Esophagus squamous epithelium (tissue), 5 donors: ENCODE measurements around the gene ATP6V1D. TPM values are rescaled to one million over a fixed set of nuclear protein-coding genes. Genes with fewer than 3 reads are reported as not detected.

ENCODE experiments used
- DNase-seq: peaks from one replicate; lab custom pipeline; 2025; lab: John Stamatoyannopoulos, UW
- H3K27ac ChIP-seq, 4 donors: fragments of 200-600 bp; sonication (generic); one replicate each; pipeline ENCODE4 v1.5.1; 2016 to 2019; ENCODE audit warnings: mild to moderate bottlenecking in 1 of 4
- H3K27me3 ChIP-seq, 4 donors: fragments of 200-600 bp; sonication (generic); 1 replicate in 3 of 4; 2 replicates in 1 of 4; pipeline versions ENCODE4 v1.5.1 to v1.6.0; 2017 to 2021; ENCODE audit warnings: antibody characterized with exemption in 1 of 4
- H3K36me3 ChIP-seq, 3 donors: fragments of 200-600 bp; sonication (generic); one replicate each; pipeline ENCODE4 v1.5.1; 2016 to 2019
- H3K4me1 ChIP-seq, 3 donors: fragments of 200-600 bp; sonication (generic); one replicate each; pipeline ENCODE4 v1.5.1; 2017 to 2019
- H3K4me3 ChIP-seq, 4 donors: fragments of 200-600 bp; sonication (generic); 1 replicate in 3 of 4; 2 replicates in 1 of 4; pipeline ENCODE4 v1.5.1; 2016 to 2019; ENCODE audit warnings: mild to moderate bottlenecking in 2 of 4, moderate library complexity in 1 of 4
- H3K9me3 ChIP-seq, 3 donors: fragments of 200-600 bp; sonication (generic); one replicate each; pipeline ENCODE4 v1.5.1; 2016 to 2019
- CTCF ChIP-seq, 6 experiments: fragments of 450-650 bp in 4 of 6; fragments of 200-600 bp in 2 of 6; sonication (generic) in 2 of 6; IDR thresholded peaks; one replicate each; pipeline ENCODE4 v1.5.1; 2016 to 2019; ENCODE audit warnings: antibody characterized with exemption in 6 of 6, mild to moderate bottlenecking in 4 of 6, moderate library complexity in 4 of 6
- POLR2A ChIP-seq, 4 donors: fragments of 450-650 bp; IDR thresholded peaks; one replicate each; pipeline ENCODE4 v1.6.1; 2017; ENCODE audit warnings: antibody characterized with exemption in 4 of 4, mild to moderate bottlenecking in 4 of 4, moderate library complexity in 3 of 4
- WGBS, 2 donors: methylation state at CpG; one replicate each; pipeline ENCODE4 v1.1.5; 2018; 5-methylcytosine and 5-hydroxymethylcytosine counted together
- intact Hi-C: fragments of 100-400 bp; cut with DNase I; formaldehyde crosslinking; loops from one replicate; pipeline ENCODE4 v1.15.0; 2022
- total RNA-seq, 4 donors: library from RNA; depleted of rRNA; stranded (reverse); fragments of >200 nt; gene quantifications; one replicate each; pipeline ENCODE4 v1.1.0, GENCODE V29; 2016
- donor health status: DM: yes; HTN: yes; CAD: no.

ATP6V1D gene
- total RNA-seq, 4 donors from 2014 or later, result 110 to 142 (median 129) TPM

GRCh38 chr14:67357969-67358354 lies 1.6 kb downstream of the ATP6V1D start:
- no peak for DNase-seq
- intact Hi-C loops, result no loop called here
- 47 to 53% methylated on average over 9 of the region's 9 CpGs for WGBS, 2 donors
- TF ChIP-seq POLR2A (IDR thresholded peaks at IDR 0.05) (no peak), CTCF (IDR thresholded peaks at IDR 0.05) (no peak)
- Histone ChIP-seq H3K27ac (peak overlapping the region in 2 of 4 donors; percentile 9 to 34), H3K4me1 (peaks cover 5 to 65% (median 47%) of the 10 kb centered on the region in 3 donors), H3K36me3 (peaks cover 0 to 14% (median 0%) of the 10 kb centered on the region in 3 donors), H3K9me3 (no peaks in the 10 kb centered on the region), H3K27me3 (no peaks in the 10 kb centered on the region), H3K4me3 (peak overlapping the region; percentile 84 to 92 (median 87))

- H3K36me3 ChIP-seq, result peaks cover 0 to 14% (median 0%) of the 10 kb centered on the region in 3 donors
- H3K4me1 ChIP-seq, result peaks cover 5 to 59% (median 42%) of the 10 kb centered on the region in 3 donors
- peak overlapping the region in 3 of 4 donors; percentile 84 to 90 (median 84) for H3K4me3 ChIP-seq
- WGBS, 2 donors, result 39 to 54% methylated on average over 4 of the region's 4 CpGs
- H3K9me3 ChIP-seq, result no peaks in the 10 kb centered on the region
- DNase-seq, result no peak
- peak overlapping the region in 2 of 4 donors; percentile 9 to 34 for H3K27ac ChIP-seq
- intact Hi-C loops, result no loop called here
- no peaks in the 10 kb centered on the region for H3K27me3 ChIP-seq
- TF ChIP-seq CTCF (IDR thresholded peaks at IDR 0.05), result no peak
- TF ChIP-seq POLR2A (IDR thresholded peaks at IDR 0.05), result no peak
Observed at GRCh38 chr14:67357186-67357968, 2.2 kb downstream of the ATP6V1D start.

GRCh38 chr14:67352055-67352454 lies 7.5 kb downstream of the ATP6V1D start:
- peaks cover 7 to 67% (median 15%) of the 10 kb centered on the region in 3 donors for H3K36me3 ChIP-seq
- TF ChIP-seq CTCF (IDR thresholded peaks at IDR 0.05) (no peak), POLR2A (IDR thresholded peaks at IDR 0.05) (no peak)
- H3K4me1 ChIP-seq, result peaks cover 0 to 26% (median 8%) of the 10 kb centered on the region in 3 donors
- no peak overlapping the region for H3K4me3 ChIP-seq
- H3K9me3 ChIP-seq, result no peaks in the 10 kb centered on the region
- intact Hi-C loops, result no loop called here
- 83 to 87% methylated on average over 5 of the region's 5 CpGs for WGBS, 2 donors
- no peak for DNase-seq
- no peaks in the 10 kb centered on the region for H3K27me3 ChIP-seq
- no peak overlapping the region for H3K27ac ChIP-seq

GRCh38 chr14:67345583-67345982 lies 14.0 kb downstream of the ATP6V1D start:
- DNase-seq, result no peak
- H3K36me3 ChIP-seq, result peaks cover 7 to 95% (median 22%) of the 10 kb centered on the region in 3 donors

More at GRCh38 chr14:67345583-67345982, 14.0 kb downstream of the ATP6V1D start:
- Histone ChIP-seq H3K4me3 (no peak overlapping the region), H3K27ac (peak overlapping the region in 3 of 4 donors; percentile 53 to 85 (median 85)), H3K4me1 (peaks cover 0 to 38% (median 4%) of the 10 kb centered on the region in 3 donors), H3K27me3 (no peaks in the 10 kb centered on the region), H3K9me3 (no peaks in the 10 kb centered on the region)
- intact Hi-C loops, result no loop called here
- TF ChIP-seq POLR2A (IDR thresholded peaks at IDR 0.05), result no peak
- TF ChIP-seq CTCF (IDR thresholded peaks at IDR 0.05), result no peak
